ENCODE measurements around the gene TMEM81. TPM values are rescaled to one million over a fixed set of nuclear protein-coding genes. Genes with fewer than 3 reads are reported as not detected.

TMEM81 gene
- total RNA-seq, 2 donors from 2014 or later = 4.9 to 6.2 TPM

DNA sequence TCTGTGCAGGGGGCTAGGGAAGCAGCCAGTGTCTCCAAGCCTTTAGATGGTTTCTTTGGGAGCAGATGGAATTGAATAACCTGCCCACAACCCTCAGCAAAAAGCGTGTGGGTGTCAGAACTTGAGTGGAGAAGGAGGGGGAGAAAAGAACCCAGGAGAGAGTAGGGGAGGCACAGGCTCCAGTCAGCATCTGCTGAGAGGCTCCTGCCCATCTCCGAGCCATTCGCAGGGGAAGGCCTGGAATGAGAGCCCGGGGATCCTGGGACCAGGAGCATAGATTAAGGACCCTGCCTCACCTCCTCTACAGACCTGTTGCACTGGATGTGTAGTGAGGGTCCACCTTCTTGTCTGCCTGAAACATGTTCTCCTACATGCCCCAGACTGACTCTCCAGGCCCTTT, 16.3 kb downstream of the TMEM81 start:
- no peaks in the 10 kb centered on the region for H3K27me3 Mint-ChIP-seq (ENCODE audit: insufficient read depth)
- no peaks in the 10 kb centered on the region for H3K36me3 Mint-ChIP-seq (ENCODE audit: low read depth)
- Histone ChIP-seq H3K27me3 (ENCODE audit: control insufficient read depth, insufficient read depth, low read length, poor library complexity, severe bottlenecking) (no peaks in the 10 kb centered on the region), H3K27ac (ENCODE audit: low read depth, low read length) (no peak overlapping the region), H3K36me3 (ENCODE audit: control insufficient read depth, insufficient read depth, low read length) (no peaks in the 10 kb centered on the region), H3K4me1 (ENCODE audit: control insufficient read depth, insufficient read depth, low read length) (no peaks in the 10 kb centered on the region), H3K9ac (ENCODE audit: extremely low read depth, low read length, poor library complexity, severe bottlenecking) (no peak overlapping the region), H3K4me3 (ENCODE audit: low read length) (no peak overlapping the region), H3K9me3 (ENCODE audit: control insufficient read depth, low read length) (no peaks in the 10 kb centered on the region)
- H3K4me1 Mint-ChIP-seq = no peaks in the 10 kb centered on the region
- no peaks in the 10 kb centered on the region for H3K9me3 Mint-ChIP-seq
- 95% methylated on average over 4 of the region's 4 CpGs; no CpG with 5 or more reads in 1 of the 2 experiments for WGBS, 2 experiments (ENCODE audit: insufficient coverage in 1 of 2, insufficient read length in 1 of 2)
- DNase-seq = no peak
- no peak overlapping the region for H3K4me3 Mint-ChIP-seq
- TF ChIP-seq, protein P1, sequence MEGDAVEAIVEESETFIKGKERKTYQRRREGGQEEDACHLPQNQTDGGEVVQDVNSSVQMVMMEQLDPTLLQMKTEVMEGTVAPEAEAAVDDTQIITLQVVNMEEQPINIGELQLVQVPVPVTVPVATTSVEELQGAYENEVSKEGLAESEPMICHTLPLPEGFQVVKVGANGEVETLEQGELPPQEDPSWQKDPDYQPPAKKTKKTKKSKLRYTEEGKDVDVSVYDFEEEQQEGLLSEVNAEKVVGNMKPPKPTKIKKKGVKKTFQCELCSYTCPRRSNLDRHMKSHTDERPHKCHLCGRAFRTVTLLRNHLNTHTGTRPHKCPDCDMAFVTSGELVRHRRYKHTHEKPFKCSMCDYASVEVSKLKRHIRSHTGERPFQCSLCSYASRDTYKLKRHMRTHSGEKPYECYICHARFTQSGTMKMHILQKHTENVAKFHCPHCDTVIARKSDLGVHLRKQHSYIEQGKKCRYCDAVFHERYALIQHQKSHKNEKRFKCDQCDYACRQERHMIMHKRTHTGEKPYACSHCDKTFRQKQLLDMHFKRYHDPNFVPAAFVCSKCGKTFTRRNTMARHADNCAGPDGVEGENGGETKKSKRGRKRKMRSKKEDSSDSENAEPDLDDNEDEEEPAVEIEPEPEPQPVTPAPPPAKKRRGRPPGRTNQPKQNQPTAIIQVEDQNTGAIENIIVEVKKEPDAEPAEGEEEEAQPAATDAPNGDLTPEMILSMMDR (conservative IDR thresholded peaks at IDR 0.05) = no peak
- no peak overlapping the region for H3K27ac Mint-ChIP-seq

DNA sequence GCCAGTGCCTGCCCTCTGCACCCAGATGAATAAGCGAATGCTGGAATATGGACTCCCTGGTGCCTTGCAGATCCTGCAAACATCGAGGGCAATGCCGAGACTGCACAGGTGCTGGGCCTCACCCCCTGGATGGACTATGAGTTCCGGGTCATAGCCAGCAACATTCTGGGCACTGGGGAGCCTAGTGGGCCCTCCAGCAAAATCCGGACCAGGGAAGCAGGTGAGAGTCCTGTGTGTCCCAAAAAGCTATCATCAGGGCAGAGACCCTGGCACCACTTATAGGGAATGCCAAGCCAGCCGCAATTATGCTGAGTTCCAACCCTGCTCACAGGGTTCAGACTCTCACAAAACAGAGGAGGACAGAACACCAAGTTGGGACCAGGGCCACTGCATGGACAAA, 17.2 kb downstream of the TMEM81 start:
- Histone ChIP-seq H3K27ac (ENCODE audit: low read depth, low read length) (no peak overlapping the region), H3K4me3 (ENCODE audit: low read length) (no peak overlapping the region), H3K36me3 (ENCODE audit: control insufficient read depth, insufficient read depth, low read length) (no peaks in the 10 kb centered on the region), H3K9ac (ENCODE audit: extremely low read depth, low read length, poor library complexity, severe bottlenecking) (no peak overlapping the region), H3K27me3 (ENCODE audit: control insufficient read depth, insufficient read depth, low read length, poor library complexity, severe bottlenecking) (no peaks in the 10 kb centered on the region), H3K9me3 (ENCODE audit: control insufficient read depth, low read length) (no peaks in the 10 kb centered on the region), H3K4me1 (ENCODE audit: control insufficient read depth, insufficient read depth, low read length) (no peaks in the 10 kb centered on the region)
- Mint-ChIP-seq H3K27me3 (ENCODE audit: insufficient read depth) (no peaks in the 10 kb centered on the region), H3K36me3 (ENCODE audit: low read depth) (no peaks in the 10 kb centered on the region), H3K4me1 (no peaks in the 10 kb centered on the region), H3K4me3 (no peak overlapping the region), H3K27ac (no peak overlapping the region), H3K9me3 (no peaks in the 10 kb centered on the region)
- WGBS, 2 experiments (ENCODE audit: insufficient coverage in 1 of 2, insufficient read length in 1 of 2) = 91 to 96% methylated on average over 4 to 6 of the region's 6 CpGs
- TF ChIP-seq, protein P1 (conservative IDR thresholded peaks at IDR 0.05) = no peak
- no peak for DNase-seq

DNA sequence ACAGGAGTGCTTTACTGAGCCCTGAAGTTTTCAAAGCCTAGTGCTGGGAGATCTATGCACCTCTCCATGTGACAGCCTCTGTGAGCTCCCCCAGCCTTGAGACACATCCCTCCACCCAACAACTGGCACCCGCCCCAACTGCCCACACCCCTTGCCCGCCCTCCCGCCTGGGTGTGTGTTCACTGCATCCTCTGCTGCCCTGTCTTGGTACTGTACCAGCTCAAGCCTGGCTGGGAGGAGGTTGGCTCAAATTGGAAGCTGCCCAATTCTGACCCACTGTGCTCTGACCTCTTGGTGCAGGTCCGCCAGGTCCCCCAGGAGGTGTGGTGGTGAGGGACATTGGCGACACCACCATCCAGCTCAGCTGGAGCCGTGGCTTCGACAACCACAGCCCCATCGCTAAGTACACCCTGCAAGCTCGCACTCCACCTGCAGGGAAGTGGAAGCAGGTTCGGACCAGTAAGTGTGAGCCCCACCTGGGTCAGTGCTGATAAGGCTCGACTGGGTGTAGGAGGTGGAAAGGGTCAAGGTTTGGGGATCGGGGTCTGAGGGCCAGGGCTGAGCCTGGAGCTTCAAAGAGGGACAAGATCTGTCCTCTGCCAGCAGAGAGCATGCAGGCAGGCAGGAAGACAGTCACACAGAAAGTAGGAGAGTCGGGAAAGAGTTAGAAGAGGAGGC, 18.0 kb downstream of the TMEM81 start:
- TF ChIP-seq, protein P1 (conservative IDR thresholded peaks at IDR 0.05) = peak; percentile 58
- Histone ChIP-seq H3K4me3 (ENCODE audit: low read length) (no peak overlapping the region), H3K36me3 (ENCODE audit: control insufficient read depth, insufficient read depth, low read length) (no peaks in the 10 kb centered on the region), H3K27me3 (ENCODE audit: control insufficient read depth, insufficient read depth, low read length, poor library complexity, severe bottlenecking) (no peaks in the 10 kb centered on the region), H3K27ac (ENCODE audit: low read depth, low read length) (no peak overlapping the region), H3K4me1 (ENCODE audit: control insufficient read depth, insufficient read depth, low read length) (no peaks in the 10 kb centered on the region), H3K9me3 (ENCODE audit: control insufficient read depth, low read length) (no peaks in the 10 kb centered on the region), H3K9ac (ENCODE audit: extremely low read depth, low read length, poor library complexity, severe bottlenecking) (no peak overlapping the region)
- H3K36me3 Mint-ChIP-seq (ENCODE audit: low read depth) = no peaks in the 10 kb centered on the region
- H3K27ac Mint-ChIP-seq = no peak overlapping the region
- no peaks in the 10 kb centered on the region for H3K9me3 Mint-ChIP-seq
- H3K4me3 Mint-ChIP-seq = no peak overlapping the region
- DNase-seq = peak; percentile 86
- no peaks in the 10 kb centered on the region for H3K4me1 Mint-ChIP-seq
- no peaks in the 10 kb centered on the region for H3K27me3 Mint-ChIP-seq (ENCODE audit: insufficient read depth)
- WGBS, 2 experiments (ENCODE audit: insufficient coverage in 1 of 2, insufficient read length in 1 of 2) = 89 to 98% methylated on average over 4 to 13 of the region's 13 CpGs

Data from endodermal cell (in vitro differentiated cells).